GM12878 (cell line): Measurements from ENCODE around the gene SSX4. TPM values are rescaled to one million over a fixed set of nuclear protein-coding genes. Genes with fewer than 3 reads are reported as not detected.

Experiments
- ATAC-seq: fragments of 200-7000 bp; cut with Tn5 transposase; 3 replicates; pipeline ENCODE4 v1.9.1; 2020; ENCODE audit warnings: mild to moderate bottlenecking, moderate library complexity
- BruUV-seq: library from RNA; stranded (reverse); fragments of 400-500 nt; replicated peaks from 2 replicates; lab custom pipeline; 2021; lab: Mats Ljungman, UMichigan
- CTCF ChIA-PET: fragments of 300-600 bp; sonication (Branson Sonifier 250); formaldehyde crosslinking; extraction: SDS; loops from one replicate; lab custom pipeline; 2021; ENCODE audit warnings: inconsistent platforms; lab: Yijun Ruan, JAX
- POLR2A ChIA-PET: fragments of 350-600 bp; formaldehyde crosslinking; extraction: SDS; loops from one replicate; lab custom pipeline; 2021; ENCODE audit warnings: inconsistent platforms; lab: Charles Lee
- RAD21 ChIA-PET: fragments of 300-600 bp; sonication (Branson Sonifier 250); formaldehyde crosslinking; loops from one replicate; lab custom pipeline; 2023; ENCODE audit warnings: antibody characterized with exemption; ENCODE audit not compliant: unreplicated experiment; lab: Charles Lee
- SMC1A ChIA-PET: fragments of 300-600 bp; sonication (Branson Sonifier 250); formaldehyde crosslinking; loops from one replicate; lab custom pipeline; 2023; ENCODE audit not compliant: unreplicated experiment, uncharacterized antibody; lab: Charles Lee
- DNase-seq: peaks from one replicate; pipeline ENCODE4 v3.0.0-alpha.2; 2011; ENCODE audit warnings: low read depth, low spot score
- FAIRE-seq: peaks from 3 replicates; lab custom pipeline; 2011; peaks lifted over from hg19 to GRCh38; lab: Jason Lieb, UNC
- H2AFZ ChIP-seq: 2 replicates; pipeline ENCODE4 v1.6.0; 2011; ENCODE audit warnings: low read depth, low read length, control low read depth; ENCODE audit not compliant: control insufficient read depth
- H3K27ac ChIP-seq: 2 replicates; pipeline ENCODE4 v1.5.1; 2011; ENCODE audit warnings: control low read depth; ENCODE audit not compliant: control insufficient read depth, insufficient read depth
- H3K27me3 ChIP-seq, 2 experiments: replicated peaks in 1 of 2; 2 replicates each; pipeline versions ENCODE4 v1.6.0 to v1.6.1; 2011; ENCODE audit warnings: low read length in 1 of 2; ENCODE audit not compliant: control insufficient read depth in 2 of 2, insufficient read depth in 2 of 2
- H3K36me3 ChIP-seq, 2 experiments: 2 replicates each; pipeline ENCODE4 v1.5.1; 2011; ENCODE audit warnings: low read length in 1 of 2; ENCODE audit not compliant: control insufficient read depth in 2 of 2, insufficient read depth in 2 of 2
- H3K4me1 ChIP-seq: 2 replicates; pipeline ENCODE4 v1.6.1; 2011; ENCODE audit warnings: mild to moderate bottlenecking, low read length, moderate library complexity, mixed read lengths; ENCODE audit not compliant: control insufficient read depth, insufficient read depth
- H3K4me2 ChIP-seq: 2 replicates; pipeline ENCODE4 v1.6.0; 2011; ENCODE audit warnings: control low read depth; ENCODE audit not compliant: control insufficient read depth, insufficient read depth
- H3K4me3 ChIP-seq: fragments of 200-600 bp; sonication (generic); 2 replicates; pipeline ENCODE4 v1.5.1; 2016
- H3K79me2 ChIP-seq: 2 replicates; pipeline ENCODE4 v1.6.0; 2011; ENCODE audit warnings: low read length; ENCODE audit not compliant: control insufficient read depth, insufficient read depth
- H3K9ac ChIP-seq: 2 replicates; pipeline ENCODE4 v1.8.0; 2011; ENCODE audit warnings: low read length, control low read depth, mixed read lengths; ENCODE audit not compliant: control insufficient read depth, insufficient read depth
- H3K9me3 ChIP-seq: replicated peaks from 3 replicates; pipeline ENCODE4 v1.5.1; 2011; ENCODE audit warnings: mild to moderate bottlenecking, low read length; ENCODE audit not compliant: control insufficient read depth, insufficient read depth
- H4K20me1 ChIP-seq: 2 replicates; pipeline ENCODE4 v1.6.0; 2011; ENCODE audit not compliant: control insufficient read depth, insufficient read depth
- BCL11A ChIP-seq: IDR thresholded peaks from 2 replicates; pipeline ENCODE4 v1.6.1; 2011; ENCODE audit warnings: low read depth, low read length
- BMI1 ChIP-seq: fragments of 450-650 bp; IDR thresholded peaks from 2 replicates; pipeline ENCODE4 v1.6.1; 2016; ENCODE audit warnings: mild to moderate bottlenecking, moderate library complexity, borderline replicate concordance
- CUX1 ChIP-seq: IDR thresholded peaks from 2 replicates; pipeline ENCODE4 v1.6.1; 2012; ENCODE audit warnings: improper control_type of control experiment, low read depth, low read length; ENCODE audit not compliant: insufficient replicate concordance
- NFYB ChIP-seq: IDR thresholded peaks from 2 replicates; pipeline ENCODE4 v1.6.1; 2011; ENCODE audit warnings: low read depth, mild to moderate bottlenecking, low read length, improper control_type of control experiment, moderate library complexity; ENCODE audit not compliant: insufficient read depth
- NKRF ChIP-seq: fragments of 450-650 bp; conservative IDR thresholded peaks from 2 replicates; pipeline ENCODE4 v1.6.1; 2017; ENCODE audit warnings: mild to moderate bottlenecking, moderate library complexity
- RELB ChIP-seq: fragments of 450-650 bp; IDR thresholded peaks from 2 replicates; pipeline ENCODE4 v1.6.1; 2017; ENCODE audit warnings: low read depth, mild to moderate bottlenecking, moderate library complexity
- SPI1 ChIP-seq: IDR thresholded peaks from 2 replicates; pipeline ENCODE4 v1.6.1; 2011; ENCODE audit warnings: low read depth, mild to moderate bottlenecking, low read length, moderate library complexity, borderline replicate concordance; ENCODE audit not compliant: insufficient read depth
- SREBF1 ChIP-seq: IDR thresholded peaks from 2 replicates; pipeline ENCODE4 v1.6.1; 2012; ENCODE audit warnings: mild to moderate bottlenecking, low read length
- ZBTB11 ChIP-seq: fragments of 450-650 bp; formaldehyde crosslinking; IDR thresholded peaks from 2 replicates; pipeline ENCODE4 v1.5.0; 2022; ENCODE audit warnings: mild to moderate bottlenecking, missing genetic modification characterization
- WGBS: methylation state at CpG from one replicate; pipeline ENCODE4 v1.1.6; 2016; ENCODE audit warnings: low lambda C conversion rate; ENCODE audit not compliant: insufficient replicate concordance, insufficient coverage; ENCODE audit errors: missing lambda C conversion rate; 5-methylcytosine and 5-hydroxymethylcytosine counted together
- in situ Hi-C: fragments of 300-500 bp; cut with MboI; formaldehyde crosslinking; loops from 9 replicates; pipeline ENCODE4 v1.14.3; 2018; ENCODE audit warnings: mixed read lengths
- intact Hi-C: fragments of 100-400 bp; cut with micrococcal nuclease; formaldehyde crosslinking; loops from one replicate; pipeline ENCODE4 v1.14.2; 2022; ENCODE audit not compliant: unreplicated experiment
- polyA plus RNA-seq, 11 experiments: library from polyadenylated mRNA; depleted of rRNA in 4 of 11; unstranded in 6 of 11; stranded (reverse) in 5 of 11; fragments of >200 nt; fragmentation: Nextera tagmentation in 4 of 11; fragmentation: Illumina TruSeq in 1 of 11; extraction: Ambion mirVana in 4 of 11; extraction: Trizol in 1 of 11; gene quantifications; 1 replicate in 1 of 11; 2 replicates in 10 of 11; pipeline versions ENCODE4 v1.2.1 to v1.2.3, GENCODE V29; 2011 to 2016; ENCODE audit warnings: inconsistent platforms in 2 of 11, missing spikeins in 2 of 11, low read depth in 1 of 11
- total RNA-seq, 4 experiments: library from RNA; depleted of rRNA in 3 of 4; stranded (reverse); fragments of >200 nt in 3 of 4; fragmentation: Illumina TruSeq in 1 of 4; extraction: Trizol in 1 of 4; gene quantifications; 2 replicates each; pipeline versions ENCODE4 v1.2.1 to v1.2.3, GENCODE V29; 2013 to 2021

SSX4 gene
- total and polyA plus RNA-seq, 10 of the 15 experiments (the other 5 are each of a cell fraction or from before 2014, with no cell fraction given): not detected

GRCh38 chrX:48357681-48358080 is 25.7 kb upstream of the SSX4 start:
- intact Hi-C loops: no loop called here
- ChIA-PET POLR2A (no interaction called here), RAD21 (no interaction called here), CTCF (no interaction called here), SMC1A (no interaction called here)
- H3K4me2 ChIP-seq: no peak overlapping the region
- in situ Hi-C loops: no loop called here
- no TSS peak for BruUV-seq
- H3K9ac ChIP-seq: no peak overlapping the region
- no peaks in the 10 kb centered on the region for H3K4me1 ChIP-seq
- H3K4me3 ChIP-seq: no peak overlapping the region
- H3K27me3 ChIP-seq: no peaks in the 10 kb centered on the region
- DNase-seq (no peak), ATAC-seq (no peak), FAIRE-seq (no peak)
- H4K20me1 ChIP-seq: no peaks in the 10 kb centered on the region
- no peaks in the 10 kb centered on the region for H3K9me3 ChIP-seq
- no peak overlapping the region for H3K27ac ChIP-seq
- 64% methylated on average over 6 of the region's 8 CpGs for WGBS
- no peak overlapping the region for H2AFZ ChIP-seq
- TF ChIP-seq ZBTB11 (CRISPR knock-in tag) (no peak), RELB (no peak), BCL11A (no peak), SPI1 (no peak), NFYB (no peak), BMI1 (no peak), NKRF (no peak), CUX1 (no peak), SREBF1 (no peak)
- H3K79me2 ChIP-seq: no peaks in the 10 kb centered on the region
- no peaks in the 10 kb centered on the region for H3K36me3 ChIP-seq
